Measurements from ENCODE around the gene SORCS3. TPM values are rescaled to one million over a fixed set of nuclear protein-coding genes. Genes with fewer than 3 reads are reported as not detected.

The SORCS3 gene
- total RNA-seq, 1 donor from 2014 or later = not detected

- Mint-ChIP-seq H3K27ac (ENCODE audit: unreplicated experiment) (no peak overlapping the region), H3K27me3 (ENCODE audit: low read depth) (no peaks in the 10 kb centered on the region), H3K4me3 (ENCODE audit: unreplicated experiment) (no peak overlapping the region), H3K9me3 (ENCODE audit: low read depth) (no peaks in the 10 kb centered on the region), H3K4me1 (ENCODE audit: low read depth) (no peaks in the 10 kb centered on the region), H3K36me3 (ENCODE audit: low read depth) (no peaks in the 10 kb centered on the region)
- TF ChIP-seq, protein P1, sequence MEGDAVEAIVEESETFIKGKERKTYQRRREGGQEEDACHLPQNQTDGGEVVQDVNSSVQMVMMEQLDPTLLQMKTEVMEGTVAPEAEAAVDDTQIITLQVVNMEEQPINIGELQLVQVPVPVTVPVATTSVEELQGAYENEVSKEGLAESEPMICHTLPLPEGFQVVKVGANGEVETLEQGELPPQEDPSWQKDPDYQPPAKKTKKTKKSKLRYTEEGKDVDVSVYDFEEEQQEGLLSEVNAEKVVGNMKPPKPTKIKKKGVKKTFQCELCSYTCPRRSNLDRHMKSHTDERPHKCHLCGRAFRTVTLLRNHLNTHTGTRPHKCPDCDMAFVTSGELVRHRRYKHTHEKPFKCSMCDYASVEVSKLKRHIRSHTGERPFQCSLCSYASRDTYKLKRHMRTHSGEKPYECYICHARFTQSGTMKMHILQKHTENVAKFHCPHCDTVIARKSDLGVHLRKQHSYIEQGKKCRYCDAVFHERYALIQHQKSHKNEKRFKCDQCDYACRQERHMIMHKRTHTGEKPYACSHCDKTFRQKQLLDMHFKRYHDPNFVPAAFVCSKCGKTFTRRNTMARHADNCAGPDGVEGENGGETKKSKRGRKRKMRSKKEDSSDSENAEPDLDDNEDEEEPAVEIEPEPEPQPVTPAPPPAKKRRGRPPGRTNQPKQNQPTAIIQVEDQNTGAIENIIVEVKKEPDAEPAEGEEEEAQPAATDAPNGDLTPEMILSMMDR (IDR thresholded peaks at IDR 0.05) = no peak
- no peak for DNase-seq (ENCODE audit: low spot score)
Observed at GRCh38 chr10:105185161-105185560, 544.1 kb downstream of the SORCS3 start.

GRCh38 chr10:105187243-105187642 is 546.2 kb downstream of the SORCS3 start:
- DNase-seq (ENCODE audit: low spot score) = no peak
- H3K4me1 Mint-ChIP-seq (ENCODE audit: low read depth) = no peaks in the 10 kb centered on the region
- H3K27me3 Mint-ChIP-seq (ENCODE audit: low read depth) = no peaks in the 10 kb centered on the region
- no peaks in the 10 kb centered on the region for H3K36me3 Mint-ChIP-seq (ENCODE audit: low read depth)
- TF ChIP-seq, protein P1 (IDR thresholded peaks at IDR 0.05) = no peak
- no peaks in the 10 kb centered on the region for H3K9me3 Mint-ChIP-seq (ENCODE audit: low read depth)
- no peak overlapping the region for H3K27ac Mint-ChIP-seq (ENCODE audit: unreplicated experiment)
- H3K4me3 Mint-ChIP-seq (ENCODE audit: unreplicated experiment) = no peak overlapping the region

DNA sequence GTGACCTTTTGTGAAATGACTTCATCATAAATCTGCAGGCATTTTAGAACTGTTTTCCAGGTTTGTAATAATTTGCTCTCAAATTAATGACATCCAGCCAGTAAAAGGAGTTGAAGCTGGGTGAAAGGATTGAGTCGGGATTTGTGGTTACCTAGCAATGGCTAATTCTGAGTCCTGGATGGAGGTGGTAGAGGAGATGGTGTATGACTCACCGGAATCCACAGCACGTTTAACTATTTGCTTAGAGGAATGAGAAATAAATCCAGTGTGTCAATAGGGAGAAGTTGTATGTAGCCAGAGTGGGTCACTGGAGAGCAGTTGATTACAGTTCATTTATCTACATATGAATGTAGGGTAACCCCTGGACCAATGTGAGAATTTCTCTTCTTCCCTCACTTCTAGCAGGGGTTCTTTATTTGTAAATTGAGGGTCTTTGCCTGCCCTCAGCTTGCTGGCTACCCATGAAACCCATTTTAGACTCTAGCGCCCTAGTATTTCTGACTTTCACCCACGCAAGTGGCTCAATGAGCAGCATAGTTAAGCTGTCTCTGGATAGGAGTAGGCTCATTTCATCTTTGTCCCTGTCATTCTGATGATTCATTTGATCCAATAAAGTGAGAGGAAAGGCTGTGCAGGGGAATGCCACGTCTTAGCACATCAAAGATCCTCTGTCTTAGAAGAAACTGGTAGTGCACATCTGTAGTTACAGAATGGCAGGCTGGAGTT is 547.8 kb downstream of the SORCS3 start:
- TF ChIP-seq, protein P1 (IDR thresholded peaks at IDR 0.05) = no peak
- no peak overlapping the region for H3K27ac Mint-ChIP-seq (ENCODE audit: unreplicated experiment)
- H3K4me1 Mint-ChIP-seq (ENCODE audit: low read depth) = no peaks in the 10 kb centered on the region

GRCh38 chr10:105189463-105189800 is 548.3 kb downstream of the SORCS3 start:
- H3K4me1 Mint-ChIP-seq (ENCODE audit: low read depth) = no peaks in the 10 kb centered on the region
- peaks cover 5% of the 10 kb centered on the region for H3K9me3 Mint-ChIP-seq (ENCODE audit: low read depth)
- DNase-seq (ENCODE audit: low spot score) = no peak
- H3K4me3 Mint-ChIP-seq (ENCODE audit: unreplicated experiment) = no peak overlapping the region
- no peak overlapping the region for H3K27ac Mint-ChIP-seq (ENCODE audit: unreplicated experiment)
- no peaks in the 10 kb centered on the region for H3K36me3 Mint-ChIP-seq (ENCODE audit: low read depth)
- TF ChIP-seq, protein P1 (IDR thresholded peaks at IDR 0.05) = no peak
- H3K27me3 Mint-ChIP-seq (ENCODE audit: low read depth) = no peaks in the 10 kb centered on the region

More for the DNA sequence above, 547.8 kb downstream of the SORCS3 start:
- DNase-seq (ENCODE audit: low spot score) = no peak
- peaks cover 5% of the 10 kb centered on the region for H3K9me3 Mint-ChIP-seq (ENCODE audit: low read depth)
- no peaks in the 10 kb centered on the region for H3K27me3 Mint-ChIP-seq (ENCODE audit: low read depth)
- H3K4me3 Mint-ChIP-seq (ENCODE audit: unreplicated experiment) = no peak overlapping the region
- H3K36me3 Mint-ChIP-seq (ENCODE audit: low read depth) = no peaks in the 10 kb centered on the region

DNA sequence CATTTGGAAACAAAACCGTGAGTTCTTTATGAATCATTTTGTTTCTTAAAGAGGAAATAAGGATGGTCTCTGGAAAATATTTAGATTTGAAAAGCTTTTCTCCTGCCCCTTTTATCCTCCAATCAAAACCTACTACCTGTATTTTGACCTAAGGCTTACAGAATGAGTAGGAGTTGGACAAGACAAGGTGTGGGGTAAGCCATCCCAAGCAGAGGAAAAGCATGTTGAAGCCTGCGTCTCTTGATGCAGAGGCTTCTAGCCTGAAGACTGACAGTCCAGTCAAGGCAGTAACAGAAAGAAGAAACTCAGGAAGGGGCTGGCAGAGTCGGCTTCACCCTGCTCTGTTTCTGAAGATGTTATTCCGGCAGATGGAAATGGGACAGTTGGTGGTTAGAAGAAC is 551.1 kb downstream of the SORCS3 start:
- Mint-ChIP-seq H3K4me1 (ENCODE audit: low read depth) (no peaks in the 10 kb centered on the region), H3K27ac (ENCODE audit: unreplicated experiment) (no peak overlapping the region), H3K27me3 (ENCODE audit: low read depth) (no peaks in the 10 kb centered on the region), H3K9me3 (ENCODE audit: low read depth) (peaks cover 10% of the 10 kb centered on the region), H3K4me3 (ENCODE audit: unreplicated experiment) (no peak overlapping the region), H3K36me3 (ENCODE audit: low read depth) (no peaks in the 10 kb centered on the region)
- DNase-seq (ENCODE audit: low spot score) = no peak
- TF ChIP-seq, protein P1 (IDR thresholded peaks at IDR 0.05) = no peak
